ENCODE measurements around the gene BRCA2. TPM values are rescaled to one million over a fixed set of nuclear protein-coding genes. Genes with fewer than 3 reads are reported as not detected.
A peak's percentile ranks its signal among the peaks of the same experiment; 100 is the strongest.

The BRCA2 gene
- total and polyA plus RNA-seq, 2 experiments from 2014 or later = 3.7 to 5.3 TPM

DNA sequence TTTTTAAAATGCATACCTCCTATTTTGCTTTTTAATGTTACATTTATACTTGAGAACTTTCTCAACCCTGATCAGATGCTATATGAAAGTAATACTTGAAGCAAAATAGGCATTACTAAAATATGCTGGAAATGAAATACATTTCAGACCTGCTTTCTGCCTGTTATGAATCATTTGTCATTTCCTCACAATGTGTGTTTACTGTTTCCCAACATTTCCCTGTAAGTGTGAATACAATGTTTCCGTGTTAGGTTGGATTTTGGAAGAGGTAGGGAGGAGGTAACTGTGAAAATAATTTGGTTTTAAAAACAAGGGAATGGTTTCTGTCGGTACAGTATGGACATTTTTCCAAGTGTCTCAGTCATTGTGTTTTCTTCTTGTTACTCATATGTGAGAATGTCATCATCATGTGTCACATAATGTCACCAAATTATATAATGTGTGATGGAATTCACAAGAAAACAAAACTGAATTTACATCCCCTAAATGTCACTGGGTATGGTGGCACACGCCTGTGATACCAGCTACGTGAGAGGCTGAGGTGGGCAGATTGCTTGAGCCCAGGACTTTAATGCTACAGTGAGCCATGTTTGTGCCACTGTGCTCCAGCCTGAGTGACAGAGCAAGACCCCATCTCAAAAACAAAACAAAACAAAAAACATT lies 43.2 kb upstream of the BRCA2 start:
- WGBS, 2 experiments (ENCODE audit: low coverage in 1 of 2, low lambda C conversion rate in 2 of 2, missing lambda C conversion rate in 2 of 2) = 81 to 83% methylated on average over 4 of the region's 4 CpGs
- H3K36me3 ChIP-seq (ENCODE audit: low read depth) = no peaks in the 10 kb centered on the region
- DNase-seq = peak; percentile 46

DNA sequence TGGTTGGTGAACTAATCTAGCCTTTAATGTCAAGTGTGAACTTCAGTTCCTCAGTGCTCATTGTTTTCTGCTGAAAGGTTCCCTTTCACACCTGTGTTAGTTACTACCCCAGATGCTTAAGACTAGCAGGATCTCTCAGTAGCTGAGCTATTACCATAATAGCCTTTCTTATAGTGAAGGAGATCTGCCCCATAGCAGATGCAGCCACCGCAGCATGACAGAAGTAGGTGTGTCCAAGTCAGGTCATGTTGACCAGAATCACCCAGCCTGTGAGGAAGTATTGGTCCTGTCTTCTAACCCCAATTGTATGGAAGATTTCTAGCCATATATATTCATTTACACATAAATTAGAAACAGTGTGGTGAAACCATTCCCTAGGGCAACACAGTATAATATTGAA lies 37.5 kb upstream of the BRCA2 start:
- Histone ChIP-seq H3K27ac (no peak overlapping the region), H3K36me3 (ENCODE audit: low read depth) (no peaks in the 10 kb centered on the region), H3K4me2 (ENCODE audit: unreplicated experiment) (no peak overlapping the region)

More for the DNA sequence above, 43.2 kb upstream of the BRCA2 start:
- H3K9ac ChIP-seq = no peak overlapping the region
- in situ Hi-C loops (cut with MboI) = no loop called here
- no peaks in the 10 kb centered on the region for H3K9me2 ChIP-seq (ENCODE audit: insufficient read depth)
- H3K4me2 ChIP-seq (ENCODE audit: unreplicated experiment) = no peak overlapping the region
- H3K9me3 ChIP-seq (ENCODE audit: low read depth) = no peaks in the 10 kb centered on the region
- H4K20me1 ChIP-seq (ENCODE audit: insufficient read depth) = no peaks in the 10 kb centered on the region
- no peaks in the 10 kb centered on the region for H3F3A ChIP-seq (ENCODE audit: insufficient read depth)
- peaks cover 6% of the 10 kb centered on the region; the same call in 1 of the 2 replicates for H3K4me1 ChIP-seq (ENCODE audit: insufficient read depth)
- no peak overlapping the region for H2AFZ ChIP-seq
- no peaks in the 10 kb centered on the region for H3K27me3 ChIP-seq (replicated peaks; ENCODE audit: insufficient read depth)
- no peaks in the 10 kb centered on the region for H3K79me2 ChIP-seq (ENCODE audit: insufficient read depth)
- TF ChIP-seq EZH2phosphoT487 (IDR thresholded peaks at IDR 0.05; ENCODE audit: insufficient read depth, low read depth) (no peak), EZH2 (IDR thresholded peaks at IDR 0.05; ENCODE audit: insufficient read depth, poor library complexity, severe bottlenecking) (no peak)
- H3K27ac ChIP-seq = no peak overlapping the region
- H3K4me3 ChIP-seq = no peak overlapping the region

DNA sequence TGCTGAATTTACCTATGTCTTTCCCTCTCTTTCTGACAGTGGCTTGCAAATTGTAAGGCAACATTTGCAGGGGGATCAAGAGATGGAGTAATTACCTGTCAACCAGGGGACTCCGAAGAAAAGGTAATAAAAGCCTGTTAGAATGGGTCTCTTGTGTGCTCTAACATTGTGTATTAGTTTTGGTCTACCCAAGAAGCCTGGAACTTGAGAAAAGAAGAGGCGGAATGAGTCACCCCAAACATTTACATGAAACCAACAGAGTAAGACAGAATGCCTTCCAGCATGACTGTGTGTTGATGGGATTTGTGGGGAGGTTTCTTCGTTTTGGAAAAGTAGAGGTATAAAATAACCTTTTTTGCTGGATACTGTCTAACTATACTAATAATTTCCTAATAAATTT lies 36.9 kb upstream of the BRCA2 start:
- TF ChIP-seq EZH2 (IDR thresholded peaks at IDR 0.05; ENCODE audit: insufficient read depth, poor library complexity, severe bottlenecking) (no peak), EZH2phosphoT487 (IDR thresholded peaks at IDR 0.05; ENCODE audit: insufficient read depth, low read depth) (no peak)
- no peaks in the 10 kb centered on the region for H3F3A ChIP-seq (ENCODE audit: insufficient read depth)
- peak; percentile 81 for DNase-seq
- in situ Hi-C loops (cut with MboI) = no loop called here
- H4K20me1 ChIP-seq (ENCODE audit: insufficient read depth) = no peaks in the 10 kb centered on the region
- no peak overlapping the region for H3K9ac ChIP-seq
- H2AFZ ChIP-seq = no peak overlapping the region
- peak overlapping the region; percentile 45 for H3K27ac ChIP-seq
- 47 to 50% methylated on average over 3 of the region's 3 CpGs for WGBS, 2 experiments (ENCODE audit: low coverage in 1 of 2, low lambda C conversion rate in 2 of 2, missing lambda C conversion rate in 2 of 2)
- H3K27me3 ChIP-seq (replicated peaks; ENCODE audit: insufficient read depth) = no peaks in the 10 kb centered on the region
- H3K4me2 ChIP-seq (ENCODE audit: unreplicated experiment) = peak overlapping the region; percentile 15
- no peaks in the 10 kb centered on the region for H3K9me2 ChIP-seq (ENCODE audit: insufficient read depth)
- H3K4me3 ChIP-seq = no peak overlapping the region
- H3K9me3 ChIP-seq (ENCODE audit: low read depth) = no peaks in the 10 kb centered on the region
- H3K36me3 ChIP-seq (ENCODE audit: low read depth) = no peaks in the 10 kb centered on the region
- no peaks in the 10 kb centered on the region for H3K79me2 ChIP-seq (ENCODE audit: insufficient read depth)
- H3K4me1 ChIP-seq (ENCODE audit: insufficient read depth) = peaks cover 12% of the 10 kb centered on the region

More for the DNA sequence above, 37.5 kb upstream of the BRCA2 start:
- no peaks in the 10 kb centered on the region for H3F3A ChIP-seq (ENCODE audit: insufficient read depth)
- no peak overlapping the region for H2AFZ ChIP-seq
- no peaks in the 10 kb centered on the region for H3K9me3 ChIP-seq (ENCODE audit: low read depth)
- no peak for DNase-seq
- no peak for TF ChIP-seq EZH2 (IDR thresholded peaks at IDR 0.05; ENCODE audit: insufficient read depth, poor library complexity, severe bottlenecking)
- TF ChIP-seq EZH2phosphoT487 (IDR thresholded peaks at IDR 0.05; ENCODE audit: insufficient read depth, low read depth) = no peak
- 0 to 5% methylated on average over 1 of the region's 1 CpG for WGBS, 2 experiments (ENCODE audit: low coverage in 1 of 2, low lambda C conversion rate in 2 of 2, missing lambda C conversion rate in 2 of 2)
- no peak overlapping the region for H3K9ac ChIP-seq
- peaks cover 12% of the 10 kb centered on the region for H3K4me1 ChIP-seq (ENCODE audit: insufficient read depth)
- no peaks in the 10 kb centered on the region for H3K9me2 ChIP-seq (ENCODE audit: insufficient read depth)
- in situ Hi-C loops (cut with MboI) = no loop called here
- H3K79me2 ChIP-seq (ENCODE audit: insufficient read depth) = no peaks in the 10 kb centered on the region
- no peaks in the 10 kb centered on the region for H4K20me1 ChIP-seq (ENCODE audit: insufficient read depth)
- H3K4me3 ChIP-seq = no peak overlapping the region
- no peaks in the 10 kb centered on the region for H3K27me3 ChIP-seq (replicated peaks; ENCODE audit: insufficient read depth)

GRCh38 chr13:32281096-32281495 lies 34.2 kb upstream of the BRCA2 start:
- Histone ChIP-seq H3K4me1 (ENCODE audit: insufficient read depth) (peaks cover 24% of the 10 kb centered on the region), H3K79me2 (ENCODE audit: insufficient read depth) (no peaks in the 10 kb centered on the region), H4K20me1 (ENCODE audit: insufficient read depth) (no peaks in the 10 kb centered on the region), H3K9me3 (ENCODE audit: low read depth) (no peaks in the 10 kb centered on the region), H3K36me3 (ENCODE audit: low read depth) (no peaks in the 10 kb centered on the region), H3K27me3 (replicated peaks; ENCODE audit: insufficient read depth) (no peaks in the 10 kb centered on the region), H3F3A (ENCODE audit: insufficient read depth) (0 out of 2 replicates have a peak, but pooled peaks cover 5% of the 10 kb centered on the region), H3K27ac (no peak overlapping the region), H3K9ac (no peak overlapping the region), H3K4me3 (no peak overlapping the region), H3K4me2 (ENCODE audit: unreplicated experiment) (no peak overlapping the region), H2AFZ (no peak overlapping the region), H3K9me2 (ENCODE audit: insufficient read depth) (no peaks in the 10 kb centered on the region)
- TF ChIP-seq EZH2phosphoT487 (IDR thresholded peaks at IDR 0.05; ENCODE audit: insufficient read depth, low read depth) (no peak), EZH2 (IDR thresholded peaks at IDR 0.05; ENCODE audit: insufficient read depth, poor library complexity, severe bottlenecking) (no peak)
- in situ Hi-C loops (cut with MboI) = no loop called here
- WGBS, 2 experiments (ENCODE audit: low coverage in 1 of 2, low lambda C conversion rate in 2 of 2, missing lambda C conversion rate in 2 of 2) = 81 to 95% methylated on average over 1 of the region's 1 CpG
- no peak for DNase-seq

Data from GM23248 (cell line).